Calu3 (cell line): ENCODE results near the gene SYT8. TPM values are rescaled to one million over a fixed set of nuclear protein-coding genes. Genes with fewer than 3 reads are reported as not detected.

Source experiments
- BruUV-seq: library from RNA; stranded (reverse); fragments of 400-500 nt; replicated peaks from 2 replicates; lab custom pipeline; 2021; lab: Mats Ljungman, UMichigan
- CTCF ChIA-PET: fragments of 300-600 bp; sonication (Branson Sonifier 250); formaldehyde crosslinking; loops from one replicate; lab custom pipeline; 2022; ENCODE audit warnings: antibody characterized with exemption; lab: Charles Lee
- DNase-seq: peaks from one replicate; pipeline ENCODE4 v3.0.0; 2022
- H3K27ac Mint-ChIP-seq: one replicate; pipeline ENCODE4 v1.8.0; 2022; ENCODE audit warnings: mixed read lengths; ENCODE audit not compliant: unreplicated experiment
- H3K27me3 Mint-ChIP-seq: one replicate; pipeline ENCODE4 v1.8.0; 2022; ENCODE audit warnings: mixed read lengths; ENCODE audit not compliant: unreplicated experiment
- H3K36me3 Mint-ChIP-seq: one replicate; pipeline ENCODE4 v1.8.0; 2022; ENCODE audit warnings: mild to moderate bottlenecking, moderate library complexity, mixed read lengths; ENCODE audit not compliant: insufficient read depth, unreplicated experiment
- H3K4me1 Mint-ChIP-seq: one replicate; pipeline ENCODE4 v1.8.0; 2022; ENCODE audit warnings: mild to moderate bottlenecking, low read depth, mixed read lengths; ENCODE audit not compliant: unreplicated experiment
- H3K4me3 Mint-ChIP-seq: one replicate; pipeline ENCODE4 v1.8.0; 2022; ENCODE audit warnings: mild to moderate bottlenecking, low read depth, moderate library complexity, mixed read lengths; ENCODE audit not compliant: unreplicated experiment
- H3K9me3 Mint-ChIP-seq: one replicate; pipeline ENCODE4 v1.8.0; 2022; ENCODE audit warnings: low read depth, mixed read lengths; ENCODE audit not compliant: unreplicated experiment
- intact Hi-C: fragments of 100-400 bp; cut with micrococcal nuclease; formaldehyde crosslinking; loops from one replicate; pipeline ENCODE4 v1.10.0; 2022; ENCODE audit not compliant: unreplicated experiment
- total RNA-seq: library from RNA; stranded (reverse); gene quantifications from 2 replicates; pipeline ENCODE4 v1.2.3, GENCODE V29; 2022
- TF ChIP-seq, protein P1 (sequence below): fragments of 200-600 bp; IDR thresholded peaks from one replicate; pipeline ENCODE4 v1.8.0; 2022; ENCODE audit warnings: antibody characterized with exemption; ENCODE audit not compliant: unreplicated experiment

Gene SYT8
- total RNA-seq, 1 experiment from 2014 or later, result 7.1 TPM

DNA sequence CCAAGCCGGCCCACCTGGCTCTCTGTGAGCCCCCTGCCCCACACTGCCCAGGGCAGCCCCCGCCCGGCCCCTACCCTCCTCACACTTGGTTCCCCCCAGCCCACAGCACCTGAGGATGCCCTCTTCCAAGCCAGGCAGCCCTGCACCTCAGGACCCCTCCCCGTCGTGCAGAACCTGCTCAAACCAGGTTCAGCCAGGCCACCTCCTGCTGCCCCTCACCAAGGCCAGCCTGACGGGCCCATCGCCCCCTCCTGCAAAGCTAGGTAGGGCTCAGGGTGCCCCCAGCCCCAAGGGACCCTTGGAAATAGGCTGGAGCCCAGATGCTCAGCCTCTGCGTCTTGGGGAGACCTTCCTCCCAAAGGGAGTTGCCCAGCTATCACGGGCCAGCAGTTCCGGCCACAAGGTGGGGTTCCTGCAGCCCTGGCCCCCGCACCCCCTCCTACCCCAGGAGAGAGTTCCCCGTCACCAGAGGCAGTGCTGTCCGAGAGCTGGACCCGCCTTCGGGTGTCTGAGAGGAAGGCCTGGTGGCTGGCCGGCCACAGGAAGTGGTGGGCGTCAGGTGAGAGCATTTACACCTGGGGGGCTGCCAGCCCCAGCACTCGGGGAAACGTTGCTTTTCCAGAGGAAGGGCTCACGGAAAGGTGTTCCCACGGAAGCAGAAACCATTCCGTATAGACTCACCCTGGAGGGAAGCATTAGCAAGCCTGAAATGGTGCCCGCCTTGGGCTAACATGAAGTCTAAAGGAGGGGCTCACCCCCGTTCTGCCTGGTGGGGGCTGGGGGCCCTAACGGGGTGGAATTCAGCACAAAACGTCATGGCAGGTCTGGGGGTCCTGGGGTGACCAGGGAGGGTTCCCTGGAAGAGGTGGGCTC lies 3.2 kb upstream of the SYT8 start:
- CTCF ChIA-PET, result interaction anchor here (0.5 to 5.7 kb wide), 5 partner anchors 53 to 320 kb away, joined by 3 to 117 read pairs (median 5); no protein-coding TSS in a partner anchor
- H3K27me3 Mint-ChIP-seq, result no peaks in the 10 kb centered on the region
- H3K9me3 Mint-ChIP-seq, result no peaks in the 10 kb centered on the region
- peak overlapping the region; percentile 91 for H3K27ac Mint-ChIP-seq
- H3K4me3 Mint-ChIP-seq, result peak overlapping the region; percentile 47
- intact Hi-C loops, result loop anchor here (5.0 kb wide), 2 partner anchors 54 to 69 kb away; partner anchors contain the start of gene CTSD
- TF ChIP-seq, protein P1, sequence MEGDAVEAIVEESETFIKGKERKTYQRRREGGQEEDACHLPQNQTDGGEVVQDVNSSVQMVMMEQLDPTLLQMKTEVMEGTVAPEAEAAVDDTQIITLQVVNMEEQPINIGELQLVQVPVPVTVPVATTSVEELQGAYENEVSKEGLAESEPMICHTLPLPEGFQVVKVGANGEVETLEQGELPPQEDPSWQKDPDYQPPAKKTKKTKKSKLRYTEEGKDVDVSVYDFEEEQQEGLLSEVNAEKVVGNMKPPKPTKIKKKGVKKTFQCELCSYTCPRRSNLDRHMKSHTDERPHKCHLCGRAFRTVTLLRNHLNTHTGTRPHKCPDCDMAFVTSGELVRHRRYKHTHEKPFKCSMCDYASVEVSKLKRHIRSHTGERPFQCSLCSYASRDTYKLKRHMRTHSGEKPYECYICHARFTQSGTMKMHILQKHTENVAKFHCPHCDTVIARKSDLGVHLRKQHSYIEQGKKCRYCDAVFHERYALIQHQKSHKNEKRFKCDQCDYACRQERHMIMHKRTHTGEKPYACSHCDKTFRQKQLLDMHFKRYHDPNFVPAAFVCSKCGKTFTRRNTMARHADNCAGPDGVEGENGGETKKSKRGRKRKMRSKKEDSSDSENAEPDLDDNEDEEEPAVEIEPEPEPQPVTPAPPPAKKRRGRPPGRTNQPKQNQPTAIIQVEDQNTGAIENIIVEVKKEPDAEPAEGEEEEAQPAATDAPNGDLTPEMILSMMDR, result no peak
- peaks cover 43% of the 10 kb centered on the region for H3K36me3 Mint-ChIP-seq
- peaks cover 75% of the 10 kb centered on the region for H3K4me1 Mint-ChIP-seq
- no peak for DNase-seq
- no TSS peak for BruUV-seq

DNA sequence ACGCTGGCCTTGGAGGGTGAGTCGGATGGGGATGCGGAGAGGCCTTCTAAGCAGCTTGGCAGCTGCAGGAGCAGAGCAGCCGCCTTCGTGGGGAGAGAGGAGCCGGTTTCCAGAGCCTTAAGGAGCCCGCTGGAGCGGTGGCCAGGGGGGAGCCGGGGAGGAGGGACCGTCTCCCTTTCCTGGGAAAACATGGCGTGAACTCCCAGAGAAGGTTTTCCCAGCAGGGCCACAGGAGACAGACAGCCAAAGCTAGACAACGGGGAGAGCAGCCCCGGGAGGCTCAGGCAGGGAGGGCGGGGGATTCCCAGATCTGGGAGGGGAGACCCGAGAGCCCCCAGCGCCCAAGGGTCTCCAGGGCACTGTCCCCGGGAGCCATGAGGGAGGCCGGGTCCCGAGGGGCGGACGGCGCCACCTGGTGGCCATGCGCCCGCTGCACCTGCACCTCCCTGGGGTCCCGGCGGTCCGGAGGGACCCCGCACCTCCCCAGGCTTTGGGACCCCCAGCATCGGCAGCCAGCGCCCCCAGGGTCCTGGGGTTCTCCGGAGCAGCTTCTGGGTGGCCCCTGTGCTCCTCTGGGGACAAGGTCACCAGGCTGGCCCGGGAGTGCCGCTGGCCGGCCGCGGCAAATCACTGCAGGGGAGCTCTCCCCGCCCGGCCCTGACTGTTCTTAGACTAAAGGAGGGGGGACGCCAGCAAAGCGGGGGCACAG lies 2.4 kb upstream of the SYT8 start:
- TF ChIP-seq, protein P1, result peak; percentile 98
- Mint-ChIP-seq H3K4me1 (peaks cover 67% of the 10 kb centered on the region), H3K36me3 (peaks cover 38% of the 10 kb centered on the region), H3K4me3 (peak overlapping the region; percentile 31), H3K27me3 (no peaks in the 10 kb centered on the region), H3K27ac (peak overlapping the region; percentile 67), H3K9me3 (no peaks in the 10 kb centered on the region)
- intact Hi-C loops, result loop anchor here (5.0 kb wide), 2 partner anchors 55 to 70 kb away; partner anchors contain the start of gene CTSD
- DNase-seq, result peak; percentile 82
- BruUV-seq, result no TSS peak
- CTCF ChIA-PET, result interaction anchor here (0.5 to 5.7 kb wide), 11 partner anchors 18 to 286 kb away, joined by 3 to 117 read pairs (median 5); partner anchors contain the start of gene CTSD

DNA sequence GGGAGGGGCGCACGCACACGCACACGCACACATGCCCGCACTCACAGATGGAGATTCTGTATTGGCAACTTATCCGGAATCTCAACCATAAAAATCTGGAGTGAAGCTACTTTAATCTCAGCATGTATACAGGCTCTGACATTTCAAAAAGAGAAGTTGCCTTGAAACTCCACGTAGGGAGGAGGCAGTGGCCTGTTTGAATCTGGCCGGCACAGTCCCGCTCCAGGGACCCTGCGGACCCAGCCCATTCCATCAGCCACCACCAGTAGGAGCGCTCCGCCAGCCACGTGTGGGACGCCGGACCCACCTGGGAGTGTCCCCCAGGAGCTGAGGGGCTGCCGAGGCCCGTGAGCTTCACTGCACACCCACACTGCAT lies 1.9 kb upstream of the SYT8 start:
- no peaks in the 10 kb centered on the region for H3K27me3 Mint-ChIP-seq
- peaks cover 62% of the 10 kb centered on the region for H3K4me1 Mint-ChIP-seq
- no TSS peak for BruUV-seq
- no peak overlapping the region for H3K27ac Mint-ChIP-seq
- H3K9me3 Mint-ChIP-seq, result no peaks in the 10 kb centered on the region
- H3K36me3 Mint-ChIP-seq, result peaks cover 34% of the 10 kb centered on the region
- CTCF ChIA-PET, result interaction anchor here (0.6 to 5.7 kb wide), 13 partner anchors 10 to 286 kb away, joined by 3 to 117 read pairs (median 5); partner anchors contain the start of genes CTSD and MRPL23
- no peak overlapping the region for H3K4me3 Mint-ChIP-seq
- TF ChIP-seq, protein P1, result no peak
- DNase-seq, result no peak
- intact Hi-C loops, result loop anchor here (1.0 to 5.0 kb wide), 3 partner anchors 56 to 140 kb away; partner anchors contain the start of gene CTSD

DNA sequence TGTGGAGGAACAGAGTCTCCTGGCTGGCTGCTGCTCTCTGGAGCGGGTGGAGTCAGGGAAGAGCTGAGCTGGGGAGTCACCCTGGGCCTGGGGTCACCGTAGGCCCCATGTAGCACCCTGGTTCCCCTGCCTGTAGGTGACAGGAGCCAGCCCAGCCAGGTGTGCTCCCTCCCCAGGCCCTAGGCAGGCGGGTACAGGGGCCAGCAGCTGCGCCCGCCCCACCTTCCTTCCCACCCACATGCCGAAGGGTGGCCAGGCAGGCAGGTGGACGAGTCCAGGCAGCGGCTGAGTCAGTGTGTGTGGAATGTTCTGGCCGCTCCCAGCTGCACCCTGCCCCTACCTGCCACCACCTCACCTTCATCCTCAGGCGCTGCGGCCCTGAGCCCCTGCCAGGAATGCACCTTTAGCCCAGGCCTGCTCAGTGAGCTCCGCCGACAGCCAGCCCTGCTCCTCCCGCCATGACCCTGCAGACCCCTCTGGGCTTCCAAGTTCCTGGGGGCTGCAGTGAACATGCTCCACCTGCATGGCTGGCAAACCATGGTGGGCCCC lies 654 bp upstream of the SYT8 start:
- CTCF ChIA-PET, result interaction anchor here (0.5 to 5.7 kb wide), 13 partner anchors 16 to 318 kb away, joined by 3 to 117 read pairs (median 5); partner anchors contain the start of genes CTSD and MRPL23
- no TSS peak for BruUV-seq
- Mint-ChIP-seq H3K27me3 (no peaks in the 10 kb centered on the region), H3K27ac (peak overlapping the region; percentile 91), H3K36me3 (peaks cover 31% of the 10 kb centered on the region), H3K4me3 (peak overlapping the region; percentile 52), H3K9me3 (no peaks in the 10 kb centered on the region), H3K4me1 (peaks cover 49% of the 10 kb centered on the region)
- DNase-seq, result peak; percentile 95
- intact Hi-C loops, result loop anchor here (5.0 kb wide), 2 partner anchors 57 to 72 kb away; partner anchors contain the start of gene CTSD
- TF ChIP-seq, protein P1, result no peak
